HG03442 (cell line): ENCODE data around the gene MLIP.
A peak's percentile ranks its signal among the peaks of the same experiment; 100 is the strongest.
"Not testable (repeated sequence)": the region's sequence is repeated elsewhere in the genome, so short reads cannot be mapped to it uniquely, and the experiment has no call there.

Experiments used
- ATAC-seq: cut with Tn5 transposase; IDR thresholded peaks from one replicate; pipeline ENCODE4 v1.9.1; 2021; ENCODE audit warnings: mild to moderate bottlenecking, moderate library complexity; ENCODE audit not compliant: unreplicated experiment

The MLIP gene

GRCh38 chr6:54209983-54210382 lies 98.7 kb downstream of the MLIP start:
- not testable (repeated sequence) for ATAC-seq

GRCh38 chr6:54214286-54214685 lies 103.0 kb downstream of the MLIP start:
- ATAC-seq = no peak

- ATAC-seq = no peak
These were observed 105.1 kb downstream of the MLIP start for GRCh38 chr6:54216336-54216735.

- no peak for ATAC-seq
These were observed 105.8 kb downstream of the MLIP start for GRCh38 chr6:54217018-54217417.

GRCh38 chr6:54222217-54222616 lies 111.0 kb downstream of the MLIP start:
- no peak for ATAC-seq

GRCh38 chr6:54232703-54233102 lies 121.5 kb downstream of the MLIP start:
- no peak for ATAC-seq

GRCh38 chr6:54234539-54234938 lies 123.3 kb downstream of the MLIP start:
- no peak for ATAC-seq

GRCh38 chr6:54236984-54237383 lies 125.7 kb downstream of the MLIP start:
- no peak for ATAC-seq

- ATAC-seq = no peak
These were observed 127.2 kb downstream of the MLIP start for GRCh38 chr6:54238396-54238795.

- no peak for ATAC-seq
These were observed 132.5 kb downstream of the MLIP start for GRCh38 chr6:54243699-54244098.

- ATAC-seq = no peak
These were observed 133.2 kb downstream of the MLIP start for GRCh38 chr6:54244430-54244829.

- ATAC-seq = no peak
These were observed 134.0 kb downstream of the MLIP start for GRCh38 chr6:54245265-54245664.

- no peak for ATAC-seq
These were observed 137.1 kb downstream of the MLIP start for GRCh38 chr6:54248319-54248718.

GRCh38 chr6:54248994-54249393 lies 137.8 kb downstream of the MLIP start:
- ATAC-seq = peak; percentile 48

GRCh38 chr6:54249812-54250211 lies 138.6 kb downstream of the MLIP start:
- ATAC-seq = not testable (repeated sequence)

- ATAC-seq = no peak
These were observed 141.3 kb downstream of the MLIP start for GRCh38 chr6:54252496-54252895.

- no peak for ATAC-seq
These were observed 141.7 kb downstream of the MLIP start for GRCh38 chr6:54252916-54253315.

- ATAC-seq = no peak
These were observed 143.6 kb downstream of the MLIP start for GRCh38 chr6:54254886-54255285.

GRCh38 chr6:54255886-54256285 lies 144.6 kb downstream of the MLIP start:
- ATAC-seq = no peak

- no peak for ATAC-seq
These were observed 148.8 kb downstream of the MLIP start for GRCh38 chr6:54260025-54260424.

GRCh38 chr6:54262499-54262898 lies 151.3 kb downstream of the MLIP start:
- no peak for ATAC-seq

- ATAC-seq = no peak
These were observed 151.7 kb downstream of the MLIP start for GRCh38 chr6:54262971-54263370.

GRCh38 chr6:54264581-54265272 lies 153.5 kb downstream of the MLIP start:
- ATAC-seq = no peak
